HG03342 (cell line): ENCODE data around the gene OXER1.

Source experiments
- ATAC-seq: cut with Tn5 transposase; IDR thresholded peaks from one replicate; pipeline ENCODE4 v1.9.1; 2021; ENCODE audit warnings: mild to moderate bottlenecking, moderate library complexity; ENCODE audit not compliant: unreplicated experiment

Gene OXER1

GRCh38 chr2:42764096-42764495 is at the start of gene OXER1:
Gene OXER1, minus strand, starts transcription at chr2:42764135. Its CDS starts 73 bp downstream, at chr2:42764062.
- ATAC-seq = no peak

- ATAC-seq = no peak
These were observed 49.1 kb upstream of the OXER1 start for GRCh38 chr2:42812899-42813479.

GRCh38 chr2:42810971-42811811 is 47.3 kb upstream of the OXER1 start:
- peak; percentile 9 for ATAC-seq

GRCh38 chr2:42810121-42810970 is 46.4 kb upstream of the OXER1 start:
- ATAC-seq = peak; percentile 72

GRCh38 chr2:42809819-42810120 is 45.8 kb upstream of the OXER1 start:
- peak; percentile 47 for ATAC-seq

- ATAC-seq = no peak
These were observed 45.3 kb upstream of the OXER1 start for GRCh38 chr2:42809131-42809818.

GRCh38 chr2:42808301-42808700 is 44.4 kb upstream of the OXER1 start:
- no peak for ATAC-seq

GRCh38 chr2:42806786-42807185 is 42.9 kb upstream of the OXER1 start:
- no peak for ATAC-seq

- no peak for ATAC-seq
These were observed 41.0 kb upstream of the OXER1 start for GRCh38 chr2:42804891-42805290.

- ATAC-seq = no peak
These were observed 40.4 kb upstream of the OXER1 start for GRCh38 chr2:42804338-42804737.

- no peak for ATAC-seq
These were observed 38.2 kb upstream of the OXER1 start for GRCh38 chr2:42802150-42802549.

GRCh38 chr2:42801381-42801780 is 37.4 kb upstream of the OXER1 start:
- no peak for ATAC-seq

- no peak for ATAC-seq
These were observed 37.0 kb upstream of the OXER1 start for GRCh38 chr2:42800981-42801380.

GRCh38 chr2:42800461-42800962 is 36.6 kb upstream of the OXER1 start:
- no peak for ATAC-seq

- ATAC-seq = no peak
These were observed 35.9 kb upstream of the OXER1 start for GRCh38 chr2:42799881-42800280.

GRCh38 chr2:42797281-42797680 is 33.3 kb upstream of the OXER1 start:
- ATAC-seq = no peak

GRCh38 chr2:42796427-42797248 is 32.7 kb upstream of the OXER1 start:
- ATAC-seq = peak; percentile 42

- peak; percentile 37 for ATAC-seq
These were observed 31.9 kb upstream of the OXER1 start for GRCh38 chr2:42795841-42796301.

- no peak for ATAC-seq
These were observed 31.3 kb upstream of the OXER1 start for GRCh38 chr2:42795275-42795674.
